CD4-positive, alpha-beta T cell treated with Interferon gamma for 1 hour (primary cell): ENCODE measurements around the gene ZC3HAV1L.
A peak's percentile ranks its signal among the peaks of the same experiment; 100 is the strongest.
"Not testable (repeated sequence)": the region's sequence is repeated elsewhere in the genome, so short reads cannot be mapped to it uniquely, and the experiment has no call there.

ENCODE experiments used
- DNase-seq: peaks from one replicate; pipeline ENCODE4 v3.0.0-alpha.2; 2020

Gene ZC3HAV1L

GRCh38 chr7:139011373-139011772, 24.5 kb downstream of the ZC3HAV1L start:
- no peak for DNase-seq

GRCh38 chr7:139004321-139005090, 31.3 kb downstream of the ZC3HAV1L start:
- no peak for DNase-seq

GRCh38 chr7:138999414-138999813, 36.4 kb downstream of the ZC3HAV1L start:
- DNase-seq, result no peak

GRCh38 chr7:138992052-138992531, 43.8 kb downstream of the ZC3HAV1L start:
- DNase-seq, result no peak

GRCh38 chr7:138987686-138988085, 48.2 kb downstream of the ZC3HAV1L start:
- no peak for DNase-seq

GRCh38 chr7:138982204-138982623, 53.6 kb downstream of the ZC3HAV1L start:
- DNase-seq, result no peak

GRCh38 chr7:138981332-138982203, 54.3 kb downstream of the ZC3HAV1L start, which contains the start of gene KIAA1549:
TSS of gene KIAA1549 (minus strand) at chr7:138981389. CDS start at chr7:138981269, 120 bp downstream.
- DNase-seq, result peak; percentile 54

GRCh38 chr7:138980563-138981291, 55.1 kb downstream of the ZC3HAV1L start:
- no peak for DNase-seq

GRCh38 chr7:138979988-138980562, 55.8 kb downstream of the ZC3HAV1L start:
- no peak for DNase-seq

GRCh38 chr7:138979226-138979979, 56.4 kb downstream of the ZC3HAV1L start:
- no peak for DNase-seq

- no peak for DNase-seq
These were observed 57.2 kb downstream of the ZC3HAV1L start for GRCh38 chr7:138978541-138979184.

- DNase-seq, result not testable (repeated sequence)
These were observed 59.7 kb downstream of the ZC3HAV1L start for GRCh38 chr7:138976161-138976560.
